Measurements from ENCODE around the gene PMS2.

The PMS2 gene

GRCh38 chr7:6008668-6009611 is at the start of gene PMS2, which contains the start of gene AIMP2 (continued):
- TF ChIP-seq SETDB1 (IDR thresholded peaks at IDR 0.05; ENCODE audit: insufficient read length, low read length): peak; percentile 25
- no peak for TF ChIP-seq ZNF416 (tag by site-specific recombination; IDR thresholded peaks at IDR 0.05)
- TF ChIP-seq ZNF639 (tag by site-specific recombination; IDR thresholded peaks at IDR 0.05): no peak
- peak; percentile 93 for TF ChIP-seq PRDM10 (tag by site-specific recombination; IDR thresholded peaks at IDR 0.05)
- TF ChIP-seq KLF9 (tag by site-specific recombination; IDR thresholded peaks at IDR 0.05; ENCODE audit: low read depth): no peak
- no peak for TF ChIP-seq ZNF112 (tag by site-specific recombination; IDR thresholded peaks at IDR 0.05)
- TF ChIP-seq ZNF768 (tag by site-specific recombination; IDR thresholded peaks at IDR 0.05): no peak
- TF ChIP-seq ZNF37A (tag by site-specific recombination; IDR thresholded peaks at IDR 0.05): no peak
- no peak for TF ChIP-seq ZNF202 (tag by site-specific recombination; IDR thresholded peaks at IDR 0.05; ENCODE audit: borderline replicate concordance)
- TF ChIP-seq ZNF785 (tag by site-specific recombination; IDR thresholded peaks at IDR 0.05): no peak
- no peak for TF ChIP-seq ZNF169 (tag by site-specific recombination; IDR thresholded peaks at IDR 0.05)
- TF ChIP-seq ZNF610 (tag by site-specific recombination; IDR thresholded peaks at IDR 0.05; ENCODE audit: borderline replicate concordance): no peak
- no peak for TF ChIP-seq ZNF529 (tag by site-specific recombination; IDR thresholded peaks at IDR 0.05; ENCODE audit: insufficient replicate concordance)
- peak; percentile 97 for TF ChIP-seq BCL11A (tag by site-specific recombination; IDR thresholded peaks at IDR 0.05; ENCODE audit: low read depth)
- peak; percentile 73 for TF ChIP-seq ZXDB (tag by site-specific recombination; IDR thresholded peaks at IDR 0.05)
- TF ChIP-seq, protein P1, sequence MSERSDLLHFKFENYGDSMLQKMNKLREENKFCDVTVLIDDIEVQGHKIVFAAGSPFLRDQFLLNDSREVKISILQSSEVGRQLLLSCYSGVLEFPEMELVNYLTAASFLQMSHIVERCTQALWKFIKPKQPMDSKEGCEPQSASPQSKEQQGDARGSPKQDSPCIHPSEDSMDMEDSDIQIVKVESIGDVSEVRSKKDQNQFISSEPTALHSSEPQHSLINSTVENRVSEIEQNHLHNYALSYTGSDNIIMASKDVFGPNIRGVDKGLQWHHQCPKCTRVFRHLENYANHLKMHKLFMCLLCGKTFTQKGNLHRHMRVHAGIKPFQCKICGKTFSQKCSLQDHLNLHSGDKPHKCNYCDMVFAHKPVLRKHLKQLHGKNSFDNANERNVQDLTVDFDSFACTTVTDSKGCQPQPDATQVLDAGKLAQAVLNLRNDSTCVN (tag by site-specific recombination; optimal IDR thresholded peaks at IDR 0.05): peak; percentile 81
- TF ChIP-seq ZNF184 (tag by site-specific recombination; IDR thresholded peaks at IDR 0.05): no peak
- peak; percentile 92 for TF ChIP-seq ZBTB8A (tag by site-specific recombination; IDR thresholded peaks at IDR 0.05)
- TF ChIP-seq ZNF560 (tag by site-specific recombination; IDR thresholded peaks at IDR 0.05; ENCODE audit: borderline replicate concordance): no peak
- TF ChIP-seq ZNF2 (tag by site-specific recombination; IDR thresholded peaks at IDR 0.05): no peak
- no peak for TF ChIP-seq ZNF239 (tag by site-specific recombination; IDR thresholded peaks at IDR 0.05)
- TF ChIP-seq, protein P2, sequence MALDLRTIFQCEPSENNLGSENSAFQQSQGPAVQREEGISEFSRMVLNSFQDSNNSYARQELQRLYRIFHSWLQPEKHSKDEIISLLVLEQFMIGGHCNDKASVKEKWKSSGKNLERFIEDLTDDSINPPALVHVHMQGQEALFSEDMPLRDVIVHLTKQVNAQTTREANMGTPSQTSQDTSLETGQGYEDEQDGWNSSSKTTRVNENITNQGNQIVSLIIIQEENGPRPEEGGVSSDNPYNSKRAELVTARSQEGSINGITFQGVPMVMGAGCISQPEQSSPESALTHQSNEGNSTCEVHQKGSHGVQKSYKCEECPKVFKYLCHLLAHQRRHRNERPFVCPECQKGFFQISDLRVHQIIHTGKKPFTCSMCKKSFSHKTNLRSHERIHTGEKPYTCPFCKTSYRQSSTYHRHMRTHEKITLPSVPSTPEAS (tag by site-specific recombination; IDR thresholded peaks at IDR 0.05): no peak
